MM.1S (cell line): ENCODE results near the gene TIPIN.

Experiments used
- DNase-seq: peaks from one replicate; pipeline ENCODE4 v3.0.0-alpha.2; 2015
- H2AFZ ChIP-seq: fragments of 300-600 bp; sonication (generic); 2 replicates; pipeline ENCODE4 v1.6.0; 2016; ENCODE audit warnings: antibody characterized with exemption, low read length
- H3F3A ChIP-seq: fragments of 300-600 bp; sonication (generic); 2 replicates; pipeline ENCODE4 v1.6.1; 2016; ENCODE audit warnings: mild to moderate bottlenecking, antibody characterized with exemption, low read length, moderate library complexity, mixed read lengths; ENCODE audit not compliant: insufficient read depth
- H3K27ac ChIP-seq: fragments of 300-600 bp; sonication (generic); 2 replicates; pipeline ENCODE4 v1.5.1; 2016; ENCODE audit warnings: mild to moderate bottlenecking, low read length
- H3K27me3 ChIP-seq: fragments of 300-600 bp; sonication (generic); replicated peaks from 2 replicates; pipeline ENCODE4 v1.6.0; 2016; ENCODE audit warnings: low read length; ENCODE audit not compliant: insufficient read depth
- H3K36me3 ChIP-seq: fragments of 300-600 bp; sonication (generic); replicated peaks from 2 replicates; pipeline ENCODE4 v1.6.1; 2016; ENCODE audit warnings: mild to moderate bottlenecking, low read length, mixed read lengths; ENCODE audit not compliant: insufficient read depth
- H3K4me1 ChIP-seq: fragments of 300-600 bp; sonication (generic); 2 replicates; pipeline ENCODE4 v1.6.1; 2016; ENCODE audit warnings: low read length, mixed read lengths
- H3K4me2 ChIP-seq: fragments of 300-600 bp; sonication (generic); 2 replicates; pipeline ENCODE4 v1.6.0; 2016; ENCODE audit warnings: low read depth, low read length
- H3K4me3 ChIP-seq: fragments of 300-600 bp; sonication (generic); 2 replicates; pipeline ENCODE4 v1.5.1; 2016; ENCODE audit warnings: low read length, mixed read lengths
- H3K79me2 ChIP-seq: fragments of 300-600 bp; sonication (generic); 2 replicates; pipeline ENCODE4 v1.6.1; 2016; ENCODE audit warnings: mixed run types, low read length, mixed read lengths
- H3K9ac ChIP-seq: fragments of 300-600 bp; sonication (generic); 2 replicates; pipeline ENCODE4 v1.6.1; 2016; ENCODE audit warnings: low read length, mixed read lengths
- H3K9me2 ChIP-seq: fragments of 300-600 bp; sonication (generic); replicated peaks from 2 replicates; pipeline ENCODE4 v1.6.1; 2016; ENCODE audit warnings: mild to moderate bottlenecking, low read length, mixed read lengths; ENCODE audit not compliant: insufficient read depth
- H3K9me3 ChIP-seq: fragments of 300-600 bp; sonication (generic); replicated peaks from 2 replicates; pipeline ENCODE4 v1.6.1; 2016; ENCODE audit warnings: mild to moderate bottlenecking, low read length, mixed read lengths; ENCODE audit not compliant: insufficient read depth
- H4K20me1 ChIP-seq: fragments of 300-600 bp; sonication (generic); 2 replicates; pipeline ENCODE4 v1.6.1; 2016; ENCODE audit warnings: mild to moderate bottlenecking, low read length, moderate library complexity, mixed read lengths; ENCODE audit not compliant: insufficient read depth
- CTCF ChIP-seq: fragments of 300-600 bp; sonication (generic); IDR thresholded peaks from 2 replicates; pipeline ENCODE4 v1.5.1; 2016; ENCODE audit warnings: antibody characterized with exemption, low read length, mixed read lengths
- EZH2 ChIP-seq: fragments of 300-600 bp; sonication (generic); optimal IDR thresholded peaks from 2 replicates; pipeline ENCODE3; 2017; ENCODE audit warnings: low read depth, mild to moderate bottlenecking, antibody characterized with exemption, low read length, mixed read lengths
- EZH2phosphoT487 ChIP-seq: fragments of 300-600 bp; sonication (generic); IDR thresholded peaks from 2 replicates; pipeline ENCODE4 v1.6.1; 2018; ENCODE audit warnings: antibody characterized with exemption, low read length

The TIPIN gene

DNA sequence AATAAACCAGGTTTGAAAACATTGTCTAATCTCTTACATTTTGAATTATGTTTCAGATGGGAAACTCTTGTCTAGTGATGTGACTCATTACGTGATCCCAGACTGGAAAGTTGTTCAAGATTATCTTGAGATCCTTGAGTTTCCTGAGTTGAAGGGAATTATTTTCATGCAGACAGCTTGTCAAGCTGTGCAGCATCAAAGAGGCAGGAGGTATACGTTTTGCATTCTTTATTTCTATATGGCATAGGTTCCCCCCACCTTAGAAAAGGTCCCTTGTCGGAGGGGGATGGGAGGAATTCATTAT lies 61.6 kb downstream of the TIPIN start:
- peak overlapping the region; percentile 74 for H3K4me3 ChIP-seq
- H4K20me1 ChIP-seq: no peaks in the 10 kb centered on the region
- H3K9ac ChIP-seq: peak overlapping the region; percentile 76; the same call in 1 of the 2 replicates
- H3K79me2 ChIP-seq: peaks cover 33% of the 10 kb centered on the region
- H3K27ac ChIP-seq: peak overlapping the region; percentile 77; the same call in 1 of the 2 replicates
- H3K9me3 ChIP-seq: no peaks in the 10 kb centered on the region
- DNase-seq: no peak
- H3K4me1 ChIP-seq: peaks cover 20% of the 10 kb centered on the region; the same call in 1 of the 2 replicates
- H2AFZ ChIP-seq: peak overlapping the region; percentile 71; the same call in 1 of the 2 replicates
- H3K9me2 ChIP-seq: no peaks in the 10 kb centered on the region
- TF ChIP-seq EZH2phosphoT487 (no peak), EZH2 (no peak), CTCF (no peak)
- H3F3A ChIP-seq: peaks cover 12% of the 10 kb centered on the region
- no peaks in the 10 kb centered on the region for H3K36me3 ChIP-seq
- no peaks in the 10 kb centered on the region for H3K27me3 ChIP-seq
- H3K4me2 ChIP-seq: peak overlapping the region; percentile 90

DNA sequence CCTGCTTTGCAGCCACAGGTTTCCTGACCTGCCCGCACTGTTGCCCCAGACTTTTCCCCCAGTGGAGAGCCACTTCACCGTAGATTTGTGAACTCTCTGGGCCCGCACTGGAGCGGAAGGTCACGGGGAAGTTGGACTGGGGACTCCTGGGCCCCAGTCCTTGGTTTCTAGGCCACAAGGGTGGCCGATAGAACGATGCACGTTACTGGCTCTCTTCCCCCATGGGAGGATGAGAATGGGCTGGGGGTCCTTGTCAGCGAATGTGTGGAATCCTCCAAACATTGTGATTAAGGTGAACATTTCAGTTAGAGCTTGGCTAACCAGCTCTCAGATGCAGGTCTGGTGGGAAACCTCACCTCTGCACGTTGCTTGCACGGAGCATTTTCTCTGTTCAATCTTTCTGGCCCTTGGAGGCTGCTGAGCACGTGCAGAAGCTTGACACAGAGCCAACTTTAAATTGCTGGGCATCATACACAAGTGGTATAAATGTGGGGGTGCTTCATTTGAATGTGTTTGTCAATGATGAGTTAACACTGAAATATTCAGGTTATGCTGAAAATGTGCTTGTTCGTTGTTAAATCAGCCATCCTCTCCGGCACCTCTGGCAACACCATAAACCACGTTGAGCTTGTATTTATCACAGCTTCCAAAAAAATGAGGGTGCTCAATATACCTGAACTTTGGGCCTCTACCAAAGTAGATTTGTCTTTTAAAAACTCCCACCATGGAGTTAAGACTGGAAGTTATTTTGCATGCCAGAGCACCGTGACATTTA lies 62.1 kb downstream of the TIPIN start:
- Histone ChIP-seq H3K9me3 (no peaks in the 10 kb centered on the region), H3K4me2 (peak overlapping the region; percentile 90), H3K79me2 (peaks cover 33% of the 10 kb centered on the region), H3K4me3 (peak overlapping the region; percentile 74), H3K9ac (peak overlapping the region; percentile 76), H3K9me2 (no peaks in the 10 kb centered on the region), H3K27ac (peak overlapping the region; percentile 77), H4K20me1 (no peaks in the 10 kb centered on the region), H3K4me1 (peaks cover 20% of the 10 kb centered on the region; the same call in 1 of the 2 replicates), H3K27me3 (no peaks in the 10 kb centered on the region), H3F3A (peaks cover 12% of the 10 kb centered on the region), H3K36me3 (no peaks in the 10 kb centered on the region), H2AFZ (peak overlapping the region; percentile 71)
- peak; percentile 50 for DNase-seq
- TF ChIP-seq CTCF (no peak), EZH2phosphoT487 (no peak), EZH2 (no peak)

- Histone ChIP-seq H3F3A (peaks cover 12% of the 10 kb centered on the region), H4K20me1 (no peaks in the 10 kb centered on the region), H3K9me3 (no peaks in the 10 kb centered on the region), H3K9ac (peak within 1 kb of the TSS; percentile 84), H3K79me2 (peaks cover 33% of the 10 kb centered on the region), H3K4me2 (peak within 1 kb of the TSS; percentile 90), H3K27ac (peak within 1 kb of the TSS; percentile 77), H3K36me3 (no peaks in the 10 kb centered on the region), H3K4me1 (peaks cover 20% of the 10 kb centered on the region; the same call in 1 of the 2 replicates), H3K4me3 (peak within 1 kb of the TSS; percentile 79), H2AFZ (peak within 1 kb of the TSS; percentile 79), H3K27me3 (no peaks in the 10 kb centered on the region), H3K9me2 (no peaks in the 10 kb centered on the region)
- TF ChIP-seq EZH2 (no peak), EZH2phosphoT487 (no peak), CTCF (no peak)
- peak; percentile 77 for DNase-seq
These were observed 62.9 kb downstream of the TIPIN start, which contains the start of gene DIS3L for GRCh38 chr15:66293419-66294156. DIS3L (plus strand) TSS chr15:66293568; CDS start chr15:66293597, 29 bp downstream.
